ENCODE measurements around the gene C6orf136. TPM values are rescaled to one million over a fixed set of nuclear protein-coding genes. Genes with fewer than 3 reads are reported as not detected.

Gene C6orf136
- total and polyA plus RNA-seq, 7 donors: 21.8 to 60.2 (median 36.4) TPM

DNA sequence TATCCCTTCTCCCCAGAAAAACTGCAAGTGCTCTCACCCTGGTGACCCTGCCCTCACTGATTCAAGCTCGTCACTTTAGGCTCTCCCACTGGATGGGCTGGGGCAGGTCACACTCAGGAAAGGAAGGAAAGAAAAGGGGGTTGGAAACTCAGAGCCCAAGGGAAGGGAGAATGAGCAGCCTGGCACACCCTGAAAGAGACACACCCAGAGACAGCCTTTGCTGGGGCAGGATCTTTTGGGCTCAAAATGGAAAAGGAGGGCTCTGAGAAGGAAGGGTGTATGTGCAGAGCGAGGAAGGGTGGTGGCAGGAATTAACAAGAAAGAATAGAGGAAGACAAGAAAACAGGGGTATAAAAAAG lies 37.0 kb downstream of the C6orf136 start:
- no peaks in the 10 kb centered on the region for H3K27me3 ChIP-seq (ENCODE audit: insufficient read depth in 3 of 3, low read length in 2 of 3)
- peak overlapping the region; percentile 85 for H3K4me3 ChIP-seq
- TF ChIP-seq, protein P1, sequence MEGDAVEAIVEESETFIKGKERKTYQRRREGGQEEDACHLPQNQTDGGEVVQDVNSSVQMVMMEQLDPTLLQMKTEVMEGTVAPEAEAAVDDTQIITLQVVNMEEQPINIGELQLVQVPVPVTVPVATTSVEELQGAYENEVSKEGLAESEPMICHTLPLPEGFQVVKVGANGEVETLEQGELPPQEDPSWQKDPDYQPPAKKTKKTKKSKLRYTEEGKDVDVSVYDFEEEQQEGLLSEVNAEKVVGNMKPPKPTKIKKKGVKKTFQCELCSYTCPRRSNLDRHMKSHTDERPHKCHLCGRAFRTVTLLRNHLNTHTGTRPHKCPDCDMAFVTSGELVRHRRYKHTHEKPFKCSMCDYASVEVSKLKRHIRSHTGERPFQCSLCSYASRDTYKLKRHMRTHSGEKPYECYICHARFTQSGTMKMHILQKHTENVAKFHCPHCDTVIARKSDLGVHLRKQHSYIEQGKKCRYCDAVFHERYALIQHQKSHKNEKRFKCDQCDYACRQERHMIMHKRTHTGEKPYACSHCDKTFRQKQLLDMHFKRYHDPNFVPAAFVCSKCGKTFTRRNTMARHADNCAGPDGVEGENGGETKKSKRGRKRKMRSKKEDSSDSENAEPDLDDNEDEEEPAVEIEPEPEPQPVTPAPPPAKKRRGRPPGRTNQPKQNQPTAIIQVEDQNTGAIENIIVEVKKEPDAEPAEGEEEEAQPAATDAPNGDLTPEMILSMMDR (IDR thresholded peaks at IDR 0.05): no peak
- ATAC-seq (no peak), DNase-seq (no peak)
- WGBS, 3 donors: 57 to 66% (median 59%) methylated on average over 2 of the region's 2 CpGs
- intact Hi-C loops (cut with DNase I): loop anchor here in 1 of 2 donors (10.0 kb wide), 1 partner anchor 401 kb away; no protein-coding TSS in a partner anchor
- H3K36me3 ChIP-seq (ENCODE audit: insufficient read depth in 1 of 2, low read depth in 1 of 2): peaks cover 0 to 17% of the 10 kb centered on the region in 2 donors
- no peaks in the 10 kb centered on the region for H3K9me3 ChIP-seq
- peak overlapping the region; percentile 91 for H3K27ac ChIP-seq
- H3K4me1 ChIP-seq: peaks cover 21% of the 10 kb centered on the region

DNA sequence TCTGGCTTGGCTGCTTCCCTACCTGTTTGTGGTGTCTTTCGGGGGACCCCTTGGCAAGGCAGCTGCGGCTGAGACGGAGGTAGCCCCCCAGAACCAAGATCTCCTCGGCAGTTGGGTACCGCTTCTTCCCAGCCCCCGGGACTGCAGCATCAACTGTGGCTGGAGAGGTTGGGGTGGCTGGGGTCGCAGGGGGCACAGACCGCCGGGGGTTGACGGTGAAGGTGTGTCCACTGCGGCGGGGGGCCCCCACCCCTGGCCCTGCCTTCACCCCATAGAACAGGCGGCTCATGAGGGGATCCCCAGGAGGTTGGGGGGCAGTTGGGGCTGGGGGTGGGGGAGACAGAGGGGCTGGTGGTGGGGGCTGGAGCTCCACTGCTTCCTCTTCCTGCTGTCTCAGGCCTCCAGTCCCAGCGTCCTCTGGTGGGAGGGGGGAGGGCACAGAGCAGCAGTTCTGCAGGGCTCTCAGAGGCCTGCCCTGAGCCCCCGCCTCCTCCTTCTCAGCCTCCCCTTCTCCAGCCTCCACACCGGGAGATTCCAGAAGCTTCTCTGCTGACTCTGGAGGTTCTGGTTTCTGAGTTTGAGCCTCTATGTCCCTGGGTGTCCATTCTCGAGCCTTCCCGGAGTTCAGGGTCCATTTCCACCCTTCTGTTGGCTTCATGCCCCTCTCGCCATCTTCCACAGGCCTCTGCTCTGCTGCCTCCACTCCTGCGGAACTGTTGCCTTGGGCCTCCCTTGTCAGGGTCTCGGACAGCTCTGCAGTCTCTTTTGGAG lies 37.6 kb downstream of the C6orf136 start:
- peak overlapping the region; percentile 85 for H3K4me3 ChIP-seq
- peaks cover 27% of the 10 kb centered on the region for H3K4me1 ChIP-seq
- intact Hi-C loops (cut with DNase I): loop anchor here in 1 of 2 donors (10.0 kb wide), 1 partner anchor 400 kb away; no protein-coding TSS in a partner anchor
- ATAC-seq: no peak
- H3K36me3 ChIP-seq (ENCODE audit: insufficient read depth in 1 of 2, low read depth in 1 of 2): peaks cover 0 to 17% of the 10 kb centered on the region in 2 donors
- DNase-seq: peak; percentile 53 to 77
- peak overlapping the region; percentile 91 for H3K27ac ChIP-seq
- H3K27me3 ChIP-seq (ENCODE audit: insufficient read depth in 3 of 3, low read length in 2 of 3): no peaks in the 10 kb centered on the region
- no peaks in the 10 kb centered on the region for H3K9me3 ChIP-seq
- WGBS, 3 donors: 42 to 46% (median 45%) methylated on average over 19 to 21 of the region's 21 CpGs
- TF ChIP-seq, protein P1 (IDR thresholded peaks at IDR 0.05): no peak

DNA sequence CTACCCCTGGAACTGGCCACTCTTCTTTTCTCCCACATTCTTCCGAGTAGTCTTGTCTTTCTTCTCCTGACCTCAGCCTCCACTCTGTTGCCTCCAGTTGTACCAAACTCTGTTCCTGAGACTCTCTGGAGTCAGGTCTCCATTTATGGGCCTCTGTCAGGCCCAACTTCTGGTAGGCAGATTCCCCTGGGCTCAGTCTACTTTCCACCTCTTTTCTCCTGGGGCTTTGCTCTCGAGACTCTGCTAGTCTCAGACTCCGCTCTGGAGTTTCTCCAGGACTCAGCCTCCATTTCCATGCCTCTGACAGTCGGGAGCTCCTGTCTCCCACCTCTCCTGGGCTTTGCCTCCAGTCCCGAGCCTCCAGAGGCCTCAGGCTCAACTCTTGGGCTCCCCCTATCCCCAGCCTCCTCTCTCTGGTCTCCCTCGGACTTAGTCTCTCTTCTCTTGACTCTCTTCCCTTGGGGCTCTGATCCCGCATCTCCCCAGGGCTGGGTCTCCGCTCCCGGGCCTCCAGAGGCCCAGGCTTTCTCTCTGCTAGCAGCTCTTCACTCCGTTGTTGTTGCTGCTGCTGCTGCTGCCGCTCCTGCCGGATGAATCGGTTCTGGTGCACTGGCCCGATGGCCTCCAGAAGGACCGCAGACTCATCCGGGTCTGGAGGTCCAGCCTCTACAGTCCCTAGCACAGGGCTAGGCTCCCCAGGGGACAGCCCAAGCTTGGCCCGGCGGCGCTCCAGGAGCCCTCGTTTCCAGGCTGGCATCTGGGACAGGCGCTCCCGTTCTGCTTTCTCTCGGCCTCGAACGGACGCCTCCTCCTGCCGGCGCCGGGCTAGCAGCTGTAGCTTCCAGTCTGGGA lies 38.5 kb downstream of the C6orf136 start:
- H3K27ac ChIP-seq: peak overlapping the region; percentile 91
- peaks cover 35% of the 10 kb centered on the region for H3K4me1 ChIP-seq
- DNase-seq (no peak), ATAC-seq (no peak)
- H3K4me3 ChIP-seq: peak overlapping the region; percentile 85
- WGBS, 3 donors: 37 to 55% (median 45%) methylated on average over 29 of the region's 29 CpGs
- no peaks in the 10 kb centered on the region for H3K9me3 ChIP-seq
- H3K27me3 ChIP-seq (ENCODE audit: insufficient read depth in 3 of 3, low read length in 2 of 3): no peaks in the 10 kb centered on the region
- intact Hi-C loops (cut with DNase I): loop anchor here in 1 of 2 donors (2.0 to 10.0 kb wide), 2 partner anchors 35 to 399 kb away; partner anchors contain the start of gene TUBB
- TF ChIP-seq, protein P1 (IDR thresholded peaks at IDR 0.05): no peak
- peaks cover 0 to 12% of the 10 kb centered on the region in 2 donors for H3K36me3 ChIP-seq (ENCODE audit: insufficient read depth in 1 of 2, low read depth in 1 of 2)

DNA sequence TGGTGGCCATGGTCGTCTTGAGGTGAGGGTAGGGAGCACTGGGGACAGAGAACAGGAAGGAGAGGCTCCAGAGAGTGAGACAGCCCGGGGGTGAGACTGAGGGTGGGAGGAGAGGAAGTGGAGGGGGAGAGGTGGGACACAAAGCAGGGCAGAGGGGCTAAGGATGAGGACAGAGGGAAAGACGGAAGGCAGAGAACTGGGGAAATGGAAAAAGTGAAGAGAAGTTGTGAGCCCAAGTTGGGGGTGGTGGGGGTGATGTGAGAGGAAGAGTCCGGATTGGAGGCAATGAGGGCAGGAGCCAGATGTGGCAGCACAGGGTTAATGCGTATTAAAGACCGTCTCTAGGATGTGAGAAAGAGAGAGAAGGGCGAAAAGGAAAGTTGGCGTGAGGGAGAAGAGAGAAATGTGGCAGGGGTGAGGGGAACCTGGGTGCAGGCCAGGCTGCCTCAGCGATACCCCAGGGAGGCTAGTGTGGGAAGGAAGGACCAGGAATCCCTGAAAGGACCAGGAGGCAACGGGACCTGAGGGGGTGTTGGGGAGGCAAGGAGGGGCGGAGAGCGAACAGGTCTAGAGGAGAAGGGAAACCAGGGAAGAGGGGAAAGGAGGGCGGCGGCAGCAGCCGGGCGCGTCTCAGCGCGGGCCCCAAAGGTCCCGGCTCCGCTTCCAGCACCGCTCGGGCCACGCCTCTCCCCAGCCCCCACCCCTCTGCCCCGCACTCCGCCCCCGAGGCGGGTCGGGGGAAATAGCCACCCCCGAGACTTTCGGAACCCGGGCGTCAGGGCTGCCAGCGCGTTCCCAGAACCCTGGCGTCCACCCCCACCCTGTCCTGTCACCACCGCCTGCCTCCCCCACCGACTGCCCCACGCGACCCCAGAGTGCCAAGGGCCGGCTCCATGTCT lies 39.3 kb downstream of the C6orf136 start, which contains the start of gene PPP1R18:
Gene PPP1R18 (minus strand): TSS at position 637 of the 899 bp plus-strand sequence. CDS start 627 bp downstream, at position 10.
- DNase-seq: peak; percentile 87 to 90

More for the DNA sequence above, 39.3 kb downstream of the C6orf136 start, which contains the start of gene PPP1R18:
- Histone ChIP-seq H3K27ac (peak within 1 kb of the TSS; percentile 91), H3K9me3 (no peaks in the 10 kb centered on the region), H3K4me1 (peaks cover 36% of the 10 kb centered on the region), H3K4me3 (peak within 1 kb of the TSS; percentile 85), H3K27me3 (ENCODE audit: insufficient read depth in 3 of 3, low read length in 2 of 3) (no peaks in the 10 kb centered on the region), H3K36me3 (ENCODE audit: insufficient read depth in 1 of 2, low read depth in 1 of 2) (peaks cover 0 to 11% of the 10 kb centered on the region in 2 donors)
- peak; percentile 34 to 60 (median 52) for ATAC-seq
- intact Hi-C loops (cut with DNase I): loop anchor here in 1 of 2 donors (2.0 to 10.0 kb wide), 2 partner anchors 35 to 399 kb away; partner anchors contain the start of gene TUBB
- TF ChIP-seq, protein P1 (IDR thresholded peaks at IDR 0.05): no peak
- 4 to 8% (median 8%) methylated on average over 23 to 41 of the region's 41 CpGs for WGBS, 3 donors
